H1 (cell line): ENCODE data around the gene ELFN2. TPM values are rescaled to one million over a fixed set of nuclear protein-coding genes. Genes with fewer than 3 reads are reported as not detected.

Experiments used
- CTCF ChIA-PET: fragments of 300-600 bp; sonication (Branson Sonifier 250); formaldehyde crosslinking; loops from one replicate; lab custom pipeline; 2021; ENCODE audit not compliant: partially characterized antibody; lab: Charles Lee
- POLR2A ChIA-PET: fragments of 300-600 bp; sonication (Branson Sonifier 250); formaldehyde crosslinking; loops from one replicate; lab custom pipeline; 2021; ENCODE audit warnings: inconsistent platforms; ENCODE audit not compliant: partially characterized antibody; lab: Charles Lee
- DNase-seq, 2 experiments: peaks; one replicate each; pipeline versions ENCODE4 v3.0.0 to v3.0.0-alpha.2; 2010 to 2022; ENCODE audit warnings: low spot score in 2 of 2, low read depth in 1 of 2, mixed read lengths in 1 of 2
- FAIRE-seq: peaks from 2 replicates; lab custom pipeline; 2011; peaks lifted over from hg19 to GRCh38; lab: Jason Lieb, UNC
- H2AFZ ChIP-seq: 2 replicates; pipeline ENCODE4 v1.8.1; 2012; ENCODE audit warnings: low read length, inconsistent platforms
- H2AK5ac ChIP-seq: 2 replicates; pipeline ENCODE4 v1.6.1; 2013; ENCODE audit warnings: low read depth, low read length
- H2BK120ac ChIP-seq: replicated peaks from 2 replicates; pipeline ENCODE3; 2013; ENCODE audit warnings: low read depth, low read length, inconsistent platforms
- H2BK12ac ChIP-seq: 2 replicates; pipeline ENCODE4 v1.6.1; 2013; ENCODE audit warnings: low read depth, low read length
- H2BK15ac ChIP-seq: 2 replicates; pipeline ENCODE4 v1.6.1; 2013; ENCODE audit warnings: low read length
- H2BK20ac ChIP-seq: 2 replicates; pipeline ENCODE4 v1.6.1; 2013; ENCODE audit warnings: low read length
- H2BK5ac ChIP-seq: 2 replicates; pipeline ENCODE4 v1.6.1; 2013; ENCODE audit warnings: low read depth, low read length
- H3K14ac ChIP-seq: 2 replicates; pipeline ENCODE4 v1.6.1; 2013; ENCODE audit warnings: inconsistent platforms; ENCODE audit not compliant: insufficient read length
- H3K18ac ChIP-seq: 2 replicates; pipeline ENCODE4 v1.6.1; 2013; ENCODE audit warnings: low read length; ENCODE audit errors: extremely low read depth
- H3K23ac ChIP-seq: 2 replicates; pipeline ENCODE4 v1.6.1; 2013; ENCODE audit warnings: inconsistent platforms; ENCODE audit not compliant: insufficient read length
- H3K23me2 ChIP-seq: 2 replicates; pipeline ENCODE4 v1.6.1; 2013; ENCODE audit warnings: low read depth, low read length
- H3K27ac ChIP-seq: 2 replicates; pipeline ENCODE4 v1.6.1; 2011; ENCODE audit warnings: low read depth, low read length, inconsistent platforms
- H3K27me3 ChIP-seq, 4 experiments: replicated peaks in 1 of 4; 1 replicate in 1 of 4; 2 replicates in 3 of 4; pipeline versions ENCODE4 v1.6.1 to v1.8.1; 2011 to 2013; ENCODE audit warnings: low read length in 3 of 4, mild to moderate bottlenecking in 3 of 4, inconsistent platforms in 2 of 4, mixed read lengths in 2 of 4, moderate library complexity in 1 of 4; ENCODE audit not compliant: control insufficient read depth in 3 of 4, insufficient read depth in 3 of 4; ENCODE audit errors: extremely low read depth in 1 of 4
- H3K36me3 ChIP-seq, 4 experiments: 2 replicates each; pipeline versions ENCODE4 v1.6.1 to v1.8.1; 2011 to 2013; ENCODE audit warnings: mild to moderate bottlenecking in 4 of 4, low read length in 3 of 4, moderate library complexity in 2 of 4, control low read depth in 1 of 4, inconsistent platforms in 1 of 4; ENCODE audit not compliant: insufficient read depth in 4 of 4, control insufficient read depth in 2 of 4
- H3K4ac ChIP-seq: replicated peaks from 2 replicates; pipeline ENCODE3; 2013; ENCODE audit warnings: low read length, low read depth, mixed read lengths, inconsistent platforms; ENCODE audit not compliant: insufficient read length
- H3K4me1 ChIP-seq, 4 experiments: replicated peaks in 1 of 4; 1 replicate in 1 of 4; 2 replicates in 3 of 4; pipeline versions ENCODE4 v1.6.1 to v1.8.1; 2011 to 2013; ENCODE audit warnings: low read length in 3 of 4, inconsistent platforms in 2 of 4, mixed read lengths in 1 of 4; ENCODE audit not compliant: insufficient read depth in 4 of 4, control insufficient read depth in 3 of 4
- H3K4me2 ChIP-seq, 2 experiments: 2 replicates each; pipeline versions ENCODE4 v1.6.1 to v1.8.1; 2011 to 2013; ENCODE audit warnings: low read depth in 2 of 2, low read length in 2 of 2, control low read depth in 1 of 2, inconsistent platforms in 1 of 2, mild to moderate bottlenecking in 1 of 2; ENCODE audit not compliant: insufficient read depth in 1 of 2
- H3K4me3 ChIP-seq, 4 experiments: fragments of 200-600, 300-600 bp in 1 of 4; sonication (generic), shearing (Covaris generic), sonication (Bioruptor Twin) in 1 of 4; 2 replicates each; pipeline versions ENCODE4 v1.5.1 to v1.8.1; 2011 to 2016; ENCODE audit warnings: low read length in 4 of 4, low read depth in 3 of 4, control low read depth in 2 of 4, inconsistent platforms in 2 of 4, mild to moderate bottlenecking in 2 of 4, mixed read lengths in 1 of 4, moderate library complexity in 1 of 4; ENCODE audit not compliant: insufficient read depth in 2 of 4; ENCODE audit errors: extremely low read depth in 1 of 4
- H3K56ac ChIP-seq: replicated peaks from 2 replicates; pipeline ENCODE3; 2013; ENCODE audit warnings: low read depth, mild to moderate bottlenecking, mixed read lengths, low read length, inconsistent platforms; ENCODE audit not compliant: insufficient read length
- H3K79me1 ChIP-seq: 2 replicates; pipeline ENCODE4 v1.6.1; 2013; ENCODE audit warnings: low read depth, low read length, control low read depth
- H3K79me2 ChIP-seq, 2 experiments: 2 replicates each; pipeline versions ENCODE4 v1.6.1 to v1.8.1; 2012 to 2013; ENCODE audit warnings: low read length in 2 of 2, mild to moderate bottlenecking in 2 of 2, inconsistent platforms in 1 of 2; ENCODE audit not compliant: insufficient read depth in 2 of 2, control insufficient read depth in 1 of 2
- H3K9ac ChIP-seq, 4 experiments: replicated peaks in 1 of 4; 1 replicate in 1 of 4; 2 replicates in 3 of 4; pipeline versions ENCODE4 v1.6.1 to v1.8.1; 2011 to 2013; ENCODE audit warnings: low read depth in 3 of 4, low read length in 3 of 4, control low read depth in 2 of 4, mild to moderate bottlenecking in 2 of 4, moderate library complexity in 2 of 4, inconsistent platforms in 1 of 4; ENCODE audit errors: extremely low read depth in 1 of 4
- H3K9me3 ChIP-seq, 2 experiments: 2 replicates each; pipeline versions ENCODE4 v1.6.1 to v1.8.1; 2012 to 2013; ENCODE audit warnings: mild to moderate bottlenecking in 2 of 2, moderate library complexity in 2 of 2, control low read depth in 1 of 2, inconsistent platforms in 1 of 2, low read depth in 1 of 2, low read length in 1 of 2, mixed read lengths in 1 of 2; ENCODE audit not compliant: insufficient read depth in 2 of 2
- H4K20me1 ChIP-seq, 2 experiments: replicated peaks in 1 of 2; 2 replicates each; pipeline versions ENCODE3 to v1.8.1; 2011 to 2013; ENCODE audit warnings: inconsistent platforms in 2 of 2, low read length in 2 of 2, mild to moderate bottlenecking in 1 of 2; ENCODE audit not compliant: insufficient read depth in 2 of 2, control insufficient read depth in 1 of 2
- H4K5ac ChIP-seq: 2 replicates; pipeline ENCODE4 v1.6.1; 2013; ENCODE audit warnings: low read length, low read depth, mixed read lengths, inconsistent platforms; ENCODE audit not compliant: insufficient read length
- H4K8ac ChIP-seq: 2 replicates; pipeline ENCODE4 v1.8.0; 2013; ENCODE audit warnings: mild to moderate bottlenecking, moderate library complexity, low read length, inconsistent platforms; ENCODE audit not compliant: insufficient read depth; ENCODE audit errors: extremely low read depth
- H4K91ac ChIP-seq: replicated peaks from 2 replicates; pipeline ENCODE3; 2013; ENCODE audit warnings: low read length, mixed read lengths, inconsistent platforms; ENCODE audit not compliant: insufficient read length
- BRCA1 ChIP-seq: IDR thresholded peaks from 2 replicates; pipeline ENCODE4 v1.6.1; 2012; ENCODE audit warnings: low read depth, low read length, improper control_type of control experiment
- CBX5 ChIP-seq: fragments of 300-800, 300-1000 bp; sonication (generic); IDR thresholded peaks from 2 replicates; pipeline ENCODE4 v1.7.1; 2016; ENCODE audit warnings: antibody characterized with exemption, low read length, low read depth
- FOSL1 ChIP-seq: IDR thresholded peaks from 2 replicates; pipeline ENCODE4 v1.6.1; 2011; ENCODE audit warnings: mild to moderate bottlenecking, low read depth, low read length, moderate library complexity; ENCODE audit not compliant: insufficient read depth
- MAFK ChIP-seq: IDR thresholded peaks from 2 replicates; pipeline ENCODE4 v1.6.1; 2012; ENCODE audit warnings: low read depth, mild to moderate bottlenecking, improper control_type of control experiment, low read length
- MAX ChIP-seq: IDR thresholded peaks from 2 replicates; pipeline ENCODE4 v1.6.1; 2012; ENCODE audit warnings: inconsistent platforms
- NRF1 ChIP-seq: IDR thresholded peaks from 2 replicates; pipeline ENCODE4 v1.6.1; 2011; ENCODE audit warnings: mild to moderate bottlenecking, low read depth, low read length, improper control_type of control experiment
- RFX5 ChIP-seq: IDR thresholded peaks from 2 replicates; pipeline ENCODE4 v1.6.1; 2011; ENCODE audit warnings: low read depth, low read length, improper control_type of control experiment, borderline replicate concordance
- SIX5 ChIP-seq: IDR thresholded peaks from 2 replicates; pipeline ENCODE4 v1.6.1; 2011; ENCODE audit warnings: mild to moderate bottlenecking, low read depth, low read length
- SUZ12 ChIP-seq: fragments of 200-600 bp; sonication (generic); IDR thresholded peaks from 2 replicates; pipeline ENCODE4 v1.6.1; 2012; ENCODE audit warnings: mild to moderate bottlenecking, inconsistent platforms, low read length, moderate library complexity, mixed read lengths
- TBP ChIP-seq: IDR thresholded peaks from 2 replicates; pipeline ENCODE4 v1.6.1; 2011; ENCODE audit warnings: low read depth, low read length, improper control_type of control experiment
- ZNF274 ChIP-seq: IDR thresholded peaks from 2 replicates; pipeline ENCODE4 v1.7.0; 2012; ENCODE audit warnings: low read length, borderline replicate concordance; ENCODE audit errors: extremely low read depth
- WGBS, 2 experiments: shearing (Covaris generic) in 1 of 2; methylation state at CpG; one replicate each; pipeline versions ENCODE4 v1.1.6 to v1.1.7; 2013 to 2015; ENCODE audit warnings: low lambda C conversion rate in 2 of 2, mixed read lengths in 2 of 2, inconsistent platforms in 1 of 2, low coverage in 1 of 2, missing lambda C conversion rate in 1 of 2; ENCODE audit not compliant: insufficient replicate concordance in 2 of 2, insufficient coverage in 1 of 2, insufficient read length in 1 of 2; ENCODE audit errors: extremely low coverage in 1 of 2, missing lambda C conversion rate in 1 of 2; 5-methylcytosine and 5-hydroxymethylcytosine counted together
- polyA plus RNA-seq, 7 experiments: library from polyadenylated mRNA; depleted of rRNA in 3 of 7; stranded (reverse) in 5 of 7; unstranded in 2 of 7; fragments of >200 nt in 5 of 7; fragments of 200-250 nt in 2 of 7; gene quantifications; 1 replicate in 5 of 7; 2 replicates in 1 of 7; 4 replicates in 1 of 7; pipeline versions ENCODE4 v1.2.1 to v1.2.3, GENCODE V29; 2011 to 2013; ENCODE audit warnings: missing spikeins in 2 of 7, mixed read lengths in 2 of 7
- total RNA-seq: library from RNA; stranded (reverse); fragmentation: NEBNext Ultra II Directional; extraction: Animal tissue kit (Norgen Biotek cat#: 25700); gene quantifications from 2 replicates; pipeline ENCODE4 v1.2.1, GENCODE V29; 2021

The ELFN2 gene
- total and polyA plus RNA-seq, 2 of the 8 experiments (the other 6 are each of a cell fraction or from before 2014, with no cell fraction given), result 0.63 to 0.88 TPM

- H2AK5ac ChIP-seq, result no peak overlapping the region
- ChIA-PET CTCF (interaction anchor here (0.9 kb wide), 1 partner anchor 68 kb away, joined by 3 read pairs; no protein-coding TSS in a partner anchor), POLR2A (no interaction called here)
- no peak overlapping the region for H3K9ac ChIP-seq
- 95% methylated on average over 11 of the region's 11 CpGs; no CpG with 5 or more reads in 1 of the 2 experiments for WGBS, 2 experiments
- FAIRE-seq (no peak), DNase-seq (no peak)
- H3K4me3 ChIP-seq, result no peak overlapping the region
- no peaks in the 10 kb centered on the region for H3K79me1 ChIP-seq
- no peak overlapping the region for H2BK20ac ChIP-seq
- H4K20me1 ChIP-seq, result no peaks in the 10 kb centered on the region
- H2BK5ac ChIP-seq, result no peak overlapping the region
- H3K9me3 ChIP-seq, result no peaks in the 10 kb centered on the region
- no peaks in the 10 kb centered on the region for H3K23me2 ChIP-seq
- H2BK12ac ChIP-seq, result no peak overlapping the region
- peaks cover 0 to 16% (median 8%) of the 10 kb centered on the region in 4 experiments; a peak in 3 of 7 replicates for H3K4me1 ChIP-seq
- no peak overlapping the region for H4K5ac ChIP-seq
- no peak overlapping the region for H3K27ac ChIP-seq
- TF ChIP-seq FOSL1, result no peak
- no peak for TF ChIP-seq BRCA1
- TF ChIP-seq NRF1, result no peak
- TF ChIP-seq SUZ12, result no peak
- no peak for TF ChIP-seq ZNF274
- TF ChIP-seq MAX, result no peak
- TF ChIP-seq RFX5, result no peak
- no peak for TF ChIP-seq SIX5
- TF ChIP-seq MAFK, result no peak
- TF ChIP-seq CBX5, result no peak
- TF ChIP-seq TBP, result no peak
- no peak overlapping the region for H3K14ac ChIP-seq
- H3K56ac ChIP-seq, result no peak overlapping the region
- peak overlapping the region; percentile 40; the same call in 1 of the 2 replicates for H4K8ac ChIP-seq
- H3K4ac ChIP-seq, result no peak overlapping the region
- no peak overlapping the region for H2BK120ac ChIP-seq
- H3K4me2 ChIP-seq, result no peak overlapping the region
- no peaks in the 10 kb centered on the region for H3K79me2 ChIP-seq
- H3K36me3 ChIP-seq, result no peaks in the 10 kb centered on the region
- no peak overlapping the region for H3K18ac ChIP-seq
- H3K27me3 ChIP-seq, result no peaks in the 10 kb centered on the region; a peak in 1 of 7 replicates
- H3K23ac ChIP-seq, result no peak overlapping the region
- no peak overlapping the region for H2BK15ac ChIP-seq
- H2AFZ ChIP-seq, result no peak overlapping the region
- no peak overlapping the region for H4K91ac ChIP-seq
Observed at GRCh38 chr22:37404091-37404490, 23.2 kb downstream of the ELFN2 start.
